Fibroblast of lung (primary cell): Measurements from ENCODE around the gene DNM3. TPM values are rescaled to one million over a fixed set of nuclear protein-coding genes. Genes with fewer than 3 reads are reported as not detected.

Experiments used
- DNase-seq, 2 donors: peaks; one replicate each; pipeline versions ENCODE4 v3.0.0 to v3.0.0-alpha.2; 2010; ENCODE audit warnings: low read depth in 2 of 2
- H2AFZ ChIP-seq: 2 replicates; pipeline ENCODE4 v1.5.1; 2012; ENCODE audit warnings: low read length, control low read depth, inconsistent platforms
- H3K27ac ChIP-seq: 2 replicates; pipeline ENCODE4 v1.5.1; 2011; ENCODE audit warnings: low read length, control low read depth; ENCODE audit not compliant: insufficient read depth
- H3K27me3 ChIP-seq: 2 replicates; pipeline ENCODE4 v1.5.1; 2011; ENCODE audit warnings: mild to moderate bottlenecking, low read length; ENCODE audit not compliant: control insufficient read depth, insufficient read depth
- H3K36me3 ChIP-seq: 2 replicates; pipeline ENCODE4 v1.5.1; 2011; ENCODE audit warnings: low read length; ENCODE audit not compliant: control insufficient read depth, insufficient read depth
- H3K4me1 ChIP-seq: 2 replicates; pipeline ENCODE4 v1.5.1; 2011; ENCODE audit warnings: low read length; ENCODE audit not compliant: control insufficient read depth, insufficient read depth; ENCODE audit errors: extremely low read depth
- H3K4me2 ChIP-seq: 2 replicates; pipeline ENCODE4 v1.5.1; 2011; ENCODE audit warnings: low read length, control low read depth; ENCODE audit not compliant: insufficient read depth; ENCODE audit errors: extremely low read depth
- H3K4me3 ChIP-seq, 4 experiments: fragments of 200-600 bp in 1 of 4; sonication (generic) in 1 of 4; replicated peaks in 1 of 4; 2 replicates each; pipeline ENCODE4 v1.5.1; 2011 to 2016; ENCODE audit warnings: low read length in 4 of 4, low read depth in 3 of 4, mild to moderate bottlenecking in 3 of 4, control low read depth in 2 of 4, inconsistent platforms in 1 of 4, mixed read lengths in 1 of 4; ENCODE audit not compliant: insufficient read depth in 1 of 4; ENCODE audit errors: control extremely low read depth in 1 of 4
- H3K79me2 ChIP-seq: 2 replicates; pipeline ENCODE4 v1.5.1; 2012; ENCODE audit warnings: mild to moderate bottlenecking, low read length, inconsistent platforms; ENCODE audit not compliant: control insufficient read depth, insufficient read depth
- H3K9ac ChIP-seq: 2 replicates; pipeline ENCODE4 v1.5.1; 2011; ENCODE audit warnings: mild to moderate bottlenecking, low read length, control low read depth; ENCODE audit not compliant: insufficient read depth
- H3K9me3 ChIP-seq: 2 replicates; pipeline ENCODE4 v1.5.1; 2012; ENCODE audit warnings: low read depth, low read length; ENCODE audit not compliant: control insufficient read depth, insufficient read depth
- H4K20me1 ChIP-seq: 2 replicates; pipeline ENCODE4 v1.5.1; 2011; ENCODE audit warnings: low read length; ENCODE audit not compliant: control insufficient read depth, insufficient read depth; ENCODE audit errors: extremely low read depth
- EZH2 ChIP-seq: IDR thresholded peaks from 2 replicates; pipeline ENCODE4 v1.5.1; 2012; ENCODE audit warnings: low read length, control low read depth, mild to moderate bottlenecking; ENCODE audit errors: missing control alignments
- polyA plus RNA-seq, 2 donors: library from polyadenylated mRNA; depleted of rRNA in 1 of 2; stranded (reverse) in 1 of 2; unstranded in 1 of 2; fragments of >200 nt; gene quantifications; 2 replicates each; pipeline ENCODE4 v1.2.1, GENCODE V29; 2011 to 2012; ENCODE audit warnings: missing spikeins in 1 of 2
- total RNA-seq: library from RNA; depleted of rRNA; stranded (reverse); fragments of >200 nt; gene quantifications from 2 replicates; pipeline ENCODE4 v1.2.1, GENCODE V29; 2014
- TF ChIP-seq, protein P1 (sequence below), 2 donors: IDR thresholded peaks in 1 of 2; conservative IDR thresholded peaks in 1 of 2; 1 replicate in 1 of 2; 2 replicates in 1 of 2; pipeline ENCODE4 v1.5.1; 2011 to 2012; ENCODE audit warnings: low read length in 2 of 2, control low read depth in 1 of 2, inconsistent platforms in 1 of 2, low read depth in 1 of 2, mild to moderate bottlenecking in 1 of 2

The DNM3 gene
- total and polyA plus RNA-seq, 2 donors (not counting 1 experiment from before 2014, with no cell fraction given) = 1.6 to 3.6 TPM

DNA sequence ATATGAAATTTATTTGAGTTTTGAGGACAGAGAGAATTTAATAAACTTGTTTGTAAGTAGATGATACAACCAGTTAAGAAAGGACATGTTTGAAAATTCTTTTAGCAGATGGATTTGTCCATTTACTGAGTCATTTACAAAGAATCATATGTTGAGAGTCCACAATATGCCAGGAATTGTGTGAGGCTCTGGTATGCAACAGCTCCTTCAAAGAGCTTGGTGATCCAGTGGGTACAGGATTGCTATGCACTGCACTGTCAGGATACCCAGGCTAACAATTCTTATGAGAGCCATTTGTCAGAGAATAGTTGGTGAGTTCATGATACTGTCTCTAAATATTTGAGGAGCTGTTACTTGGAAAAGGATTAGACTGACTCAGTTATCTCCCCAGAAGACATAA is 11.0 kb downstream of the DNM3 start:
- TF ChIP-seq, protein P1, sequence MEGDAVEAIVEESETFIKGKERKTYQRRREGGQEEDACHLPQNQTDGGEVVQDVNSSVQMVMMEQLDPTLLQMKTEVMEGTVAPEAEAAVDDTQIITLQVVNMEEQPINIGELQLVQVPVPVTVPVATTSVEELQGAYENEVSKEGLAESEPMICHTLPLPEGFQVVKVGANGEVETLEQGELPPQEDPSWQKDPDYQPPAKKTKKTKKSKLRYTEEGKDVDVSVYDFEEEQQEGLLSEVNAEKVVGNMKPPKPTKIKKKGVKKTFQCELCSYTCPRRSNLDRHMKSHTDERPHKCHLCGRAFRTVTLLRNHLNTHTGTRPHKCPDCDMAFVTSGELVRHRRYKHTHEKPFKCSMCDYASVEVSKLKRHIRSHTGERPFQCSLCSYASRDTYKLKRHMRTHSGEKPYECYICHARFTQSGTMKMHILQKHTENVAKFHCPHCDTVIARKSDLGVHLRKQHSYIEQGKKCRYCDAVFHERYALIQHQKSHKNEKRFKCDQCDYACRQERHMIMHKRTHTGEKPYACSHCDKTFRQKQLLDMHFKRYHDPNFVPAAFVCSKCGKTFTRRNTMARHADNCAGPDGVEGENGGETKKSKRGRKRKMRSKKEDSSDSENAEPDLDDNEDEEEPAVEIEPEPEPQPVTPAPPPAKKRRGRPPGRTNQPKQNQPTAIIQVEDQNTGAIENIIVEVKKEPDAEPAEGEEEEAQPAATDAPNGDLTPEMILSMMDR (conservative IDR thresholded peaks at IDR 0.05 in 1 of 2, IDR thresholded peaks at IDR 0.05 in 1 of 2; ENCODE audit: low read depth in 1 of 2, low read length in 2 of 2) = no peak
- no peak for TF ChIP-seq EZH2
- no peaks in the 10 kb centered on the region for H3K27me3 ChIP-seq
- H3K9ac ChIP-seq = no peak overlapping the region
- no peak overlapping the region for H3K27ac ChIP-seq
- no peaks in the 10 kb centered on the region for H3K4me1 ChIP-seq
- no peak overlapping the region for H3K4me2 ChIP-seq
- no peak overlapping the region for H3K4me3 ChIP-seq
- no peaks in the 10 kb centered on the region for H4K20me1 ChIP-seq
- peak; percentile 2 to 69 for DNase-seq
- no peak overlapping the region for H2AFZ ChIP-seq
- H3K79me2 ChIP-seq = no peaks in the 10 kb centered on the region
- H3K9me3 ChIP-seq = no peaks in the 10 kb centered on the region
- no peaks in the 10 kb centered on the region for H3K36me3 ChIP-seq

DNA sequence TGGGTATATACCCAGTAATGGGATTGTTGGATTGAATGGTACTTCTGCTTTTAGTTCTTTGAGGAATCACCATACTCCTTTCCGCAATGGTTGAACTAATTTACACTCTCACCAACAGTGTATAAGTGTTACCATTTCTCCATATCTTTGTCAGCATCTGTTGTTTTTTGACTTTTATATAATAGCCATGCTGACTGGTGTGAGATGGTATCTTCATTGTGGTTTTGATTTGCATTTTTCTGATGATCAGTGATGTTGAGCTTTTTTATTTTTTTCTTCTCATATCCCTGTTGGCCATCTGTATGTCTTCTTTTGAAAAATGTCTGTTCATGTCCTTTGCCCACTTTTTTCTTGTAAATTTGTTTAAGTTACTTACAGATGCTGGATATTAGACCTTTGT is 14.1 kb downstream of the DNM3 start:
- H3K27me3 ChIP-seq = no peaks in the 10 kb centered on the region
- no peaks in the 10 kb centered on the region for H3K36me3 ChIP-seq
- no peaks in the 10 kb centered on the region for H3K9me3 ChIP-seq
- H3K4me1 ChIP-seq = no peaks in the 10 kb centered on the region
- H2AFZ ChIP-seq = no peak overlapping the region
- no peaks in the 10 kb centered on the region for H4K20me1 ChIP-seq
- H3K79me2 ChIP-seq = no peaks in the 10 kb centered on the region
- TF ChIP-seq EZH2 = no peak
- TF ChIP-seq, protein P1 (conservative IDR thresholded peaks at IDR 0.05 in 1 of 2, IDR thresholded peaks at IDR 0.05 in 1 of 2; ENCODE audit: low read depth in 1 of 2, low read length in 2 of 2) = no peak
- H3K27ac ChIP-seq = no peak overlapping the region
- no peak overlapping the region for H3K4me2 ChIP-seq
- DNase-seq = no peak
- H3K9ac ChIP-seq = no peak overlapping the region
- no peak overlapping the region for H3K4me3 ChIP-seq

DNA sequence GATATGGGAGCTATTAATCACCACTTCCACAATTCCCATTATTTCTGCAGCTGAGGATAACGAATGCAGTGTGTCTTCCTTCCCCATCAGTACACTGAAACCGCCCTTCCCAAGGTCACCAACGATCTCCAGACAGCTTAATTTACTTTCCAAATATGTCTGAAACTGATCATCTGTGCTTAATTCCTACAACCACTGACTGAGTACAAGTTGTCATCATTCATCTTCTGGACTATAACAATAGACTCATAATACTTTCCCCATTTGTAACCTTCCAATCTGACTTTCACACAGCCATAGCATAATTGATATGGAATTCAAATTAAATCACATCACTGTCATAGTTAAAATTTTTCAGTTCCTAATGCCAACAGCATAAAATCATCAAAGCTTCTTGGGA is 17.4 kb downstream of the DNM3 start:
- no peak overlapping the region for H3K4me2 ChIP-seq
- no peaks in the 10 kb centered on the region for H3K36me3 ChIP-seq
- H3K27ac ChIP-seq = no peak overlapping the region
- no peaks in the 10 kb centered on the region for H3K27me3 ChIP-seq
- no peaks in the 10 kb centered on the region for H3K4me1 ChIP-seq
- peak in 1 of 2 donors; percentile 17 for DNase-seq
- no peak overlapping the region for H3K4me3 ChIP-seq
- no peak overlapping the region for H2AFZ ChIP-seq
- H3K79me2 ChIP-seq = no peaks in the 10 kb centered on the region
- no peaks in the 10 kb centered on the region for H4K20me1 ChIP-seq
- no peak overlapping the region for H3K9ac ChIP-seq
- TF ChIP-seq EZH2 = no peak
- TF ChIP-seq, protein P1 (conservative IDR thresholded peaks at IDR 0.05 in 1 of 2, IDR thresholded peaks at IDR 0.05 in 1 of 2; ENCODE audit: low read depth in 1 of 2, low read length in 2 of 2) = no peak
- no peaks in the 10 kb centered on the region for H3K9me3 ChIP-seq
